Measurements from ENCODE around the gene NLK. TPM values are rescaled to one million over a fixed set of nuclear protein-coding genes. Genes with fewer than 3 reads are reported as not detected.

NLK gene
- total and polyA plus RNA-seq, 2 donors (not counting 3 experiments of a cell fraction or from before 2014, with no cell fraction given): 23.8 to 34.2 TPM

GRCh38 chr17:28040406-28040805 is 2.1 kb upstream of the NLK start:
- Histone ChIP-seq H3K79me2 (ENCODE audit: control insufficient read depth, insufficient read depth, low read length) (peaks cover 36% of the 10 kb centered on the region), H3K27me3 (ENCODE audit: control insufficient read depth in 2 of 2, insufficient read depth in 2 of 2, low read length in 2 of 2) (no peaks in the 10 kb centered on the region), H3K36me3 (ENCODE audit: control insufficient read depth in 2 of 2, extremely low read depth in 1 of 2, insufficient read depth in 2 of 2, low read length in 2 of 2) (peaks cover 0 to 6% of the 10 kb centered on the region in 2 experiments), H4K20me1 (replicated peaks; ENCODE audit: control insufficient read depth, extremely low read depth, insufficient read depth, low read length) (peaks cover 5% of the 10 kb centered on the region), H3K9me1 (replicated peaks; ENCODE audit: control insufficient read depth, extremely low read depth, insufficient read depth, low read length) (no peaks in the 10 kb centered on the region), H3K27ac (ENCODE audit: insufficient read depth, low read depth, low read length) (no peak overlapping the region), H3K9ac (replicated peaks; ENCODE audit: extremely low read depth, insufficient read depth, low read length) (no peak overlapping the region), H3K4me1 (ENCODE audit: control insufficient read depth, extremely low read depth, insufficient read depth, low read length) (peaks cover 26% of the 10 kb centered on the region), H3K4me3 (replicated peaks in 1 of 3; ENCODE audit: insufficient read depth in 1 of 3, low read depth in 1 of 3, low read length in 3 of 3) (no peak overlapping the region), H3K4me2 (ENCODE audit: insufficient read depth, low read length) (peak overlapping the region; percentile 80), H3K9me3 (replicated peaks; ENCODE audit: control insufficient read depth, insufficient read depth, low read length) (no peaks in the 10 kb centered on the region), H2AFZ (ENCODE audit: low read depth, low read length) (peak overlapping the region; percentile 75)
- ChIA-PET CTCF (interaction anchor here (1.1 to 1.4 kb wide), 2 partner anchors 10 to 147 kb away, joined by 3 to 6 read pairs; no protein-coding TSS in a partner anchor), POLR2A (no interaction called here)
- TF ChIP-seq FOS (IDR thresholded peaks at IDR 0.05; ENCODE audit: borderline replicate concordance, insufficient read depth, low read length) (no peak), POLR2A (IDR thresholded peaks at IDR 0.05; ENCODE audit: low read depth, low read length) (no peak), GATA2 (IDR thresholded peaks at IDR 0.05; ENCODE audit: insufficient read depth, insufficient read length, low read depth, low read length) (no peak), JUN (IDR thresholded peaks at IDR 0.05; ENCODE audit: borderline replicate concordance, insufficient read depth, insufficient read length, low read depth) (no peak), POLR2AphosphoS5 (IDR thresholded peaks at IDR 0.05; ENCODE audit: insufficient read depth, low read depth, low read length) (no peak), MAX (IDR thresholded peaks at IDR 0.05; ENCODE audit: insufficient read depth, insufficient read length) (no peak), MYC (IDR thresholded peaks at IDR 0.05; ENCODE audit: low read depth, low read length) (no peak), CTCF (IDR thresholded peaks at IDR 0.05; ENCODE audit: extremely low read depth in 1 of 2, insufficient read depth in 1 of 2, low read depth in 1 of 2, low read length in 2 of 2) (no peak), EZH2 (IDR thresholded peaks at IDR 0.05; ENCODE audit: borderline replicate concordance, low read depth, low read length, severe bottlenecking) (no peak)
- FAIRE-seq: no peak
- dilution Hi-C loops (cut with MboI; ENCODE audit: extremely low pct_ligation_motif_present, low sequenced_read_pairs) (no loop called here), intact Hi-C loops (cut with micrococcal nuclease) (loop anchor here (2.0 to 5.0 kb wide), 2 partner anchors 148 to 297 kb away; partner anchors contain the start of genes IFT20, LYRM9 and TNFAIP1)
- BruUV-seq (replicated peaks): TSS peak; percentile 56
- no peak for DNase-seq (ENCODE audit: low read depth, low spot score)

Data from endothelial cell of umbilical vein (primary cell).